Smooth muscle cell of the brain vasculature (primary cell): ENCODE measurements around the gene ZAR1L.

Experiments
- DNase-seq: peaks from one replicate; pipeline ENCODE4 v3.0.0-alpha.2; 2012; ENCODE audit warnings: low read depth, low spot score

Gene ZAR1L

GRCh38 chr13:32255724-32256109, 59.4 kb downstream of the ZAR1L start:
- DNase-seq = no peak

GRCh38 chr13:32254916-32255723, 60.0 kb downstream of the ZAR1L start:
- no peak for DNase-seq

GRCh38 chr13:32254416-32254815, 60.7 kb downstream of the ZAR1L start:
- DNase-seq = no peak

- no peak for DNase-seq
Measured at GRCh38 chr13:32253911-32254399, 61.2 kb downstream of the ZAR1L start.
